Adipocyte (in vitro differentiated cells): ENCODE results near the gene GPHN.

Experiments used
- DNase-seq: peaks from one replicate; pipeline ENCODE4 v3.0.0-alpha.2; 2015; ENCODE audit warnings: low read depth
- H3K27me3 ChIP-seq: replicated peaks from 2 replicates; pipeline ENCODE4 v1.7.0; 2013; ENCODE audit warnings: mild to moderate bottlenecking, low read length, moderate library complexity; ENCODE audit not compliant: control insufficient read depth, insufficient read depth
- H3K36me3 ChIP-seq: 2 replicates; pipeline ENCODE4 v1.7.0; 2013; ENCODE audit warnings: low read length, mild to moderate bottlenecking, moderate library complexity; ENCODE audit not compliant: control insufficient read depth, insufficient read depth, severe bottlenecking
- H3K4me1 ChIP-seq: 2 replicates; pipeline ENCODE4 v1.7.0; 2013; ENCODE audit warnings: mild to moderate bottlenecking, low read length, moderate library complexity; ENCODE audit not compliant: control insufficient read depth, insufficient read depth
- H3K4me3 ChIP-seq: 2 replicates; pipeline ENCODE4 v1.7.0; 2013; ENCODE audit warnings: mild to moderate bottlenecking, low read length, moderate library complexity
- H3K9ac ChIP-seq: 2 replicates; pipeline ENCODE4 v1.7.0; 2013; ENCODE audit warnings: mild to moderate bottlenecking, low read length, moderate library complexity
- H3K9me3 ChIP-seq: 2 replicates; pipeline ENCODE4 v1.7.0; 2013; ENCODE audit warnings: mild to moderate bottlenecking, low read length, moderate library complexity; ENCODE audit not compliant: control insufficient read depth

Gene GPHN

DNA sequence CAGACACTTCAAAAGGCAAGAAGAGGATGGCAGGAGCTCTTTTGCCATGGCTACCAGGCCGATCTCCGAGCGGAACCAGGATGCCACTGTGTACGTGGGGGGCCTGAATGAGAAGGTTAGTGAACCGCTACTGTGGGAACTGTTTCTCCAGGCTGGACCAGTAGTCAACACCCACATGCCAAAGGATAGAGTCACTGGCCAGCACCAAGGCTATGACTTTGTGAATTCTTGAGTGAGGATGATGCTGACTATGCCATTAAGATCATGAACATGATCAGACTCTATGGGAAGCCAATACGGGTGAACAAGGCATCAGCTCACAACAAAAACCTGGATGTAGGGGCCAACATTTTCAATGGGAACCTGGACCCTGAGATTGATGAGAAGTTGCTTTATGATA is 691.1 kb downstream of the GPHN start:
- H3K4me1 ChIP-seq = no peaks in the 10 kb centered on the region

GRCh38 chr14:67207810-67208209 is 699.9 kb downstream of the GPHN start:
- DNase-seq = no peak
- Histone ChIP-seq H3K9ac (no peak overlapping the region), H3K9me3 (no peaks in the 10 kb centered on the region)

More for the DNA sequence above, 691.1 kb downstream of the GPHN start:
- Histone ChIP-seq H3K9me3 (no peaks in the 10 kb centered on the region), H3K36me3 (no peaks in the 10 kb centered on the region), H3K9ac (no peak overlapping the region), H3K27me3 (no peaks in the 10 kb centered on the region), H3K4me3 (no peak overlapping the region)
- DNase-seq = no peak

GRCh38 chr14:67218126-67218525 is 710.2 kb downstream of the GPHN start:
- H3K4me1 ChIP-seq = no peaks in the 10 kb centered on the region
- no peaks in the 10 kb centered on the region for H3K36me3 ChIP-seq
- DNase-seq = no peak
- H3K27me3 ChIP-seq = no peaks in the 10 kb centered on the region
- H3K4me3 ChIP-seq = no peak overlapping the region
- H3K9ac ChIP-seq = no peak overlapping the region
- peaks cover 9% of the 10 kb centered on the region for H3K9me3 ChIP-seq

More at GRCh38 chr14:67207810-67208209, 699.9 kb downstream of the GPHN start:
- H3K4me3 ChIP-seq = no peak overlapping the region
- H3K36me3 ChIP-seq = no peaks in the 10 kb centered on the region
- H3K4me1 ChIP-seq = no peaks in the 10 kb centered on the region
- H3K27me3 ChIP-seq = no peaks in the 10 kb centered on the region

DNA sequence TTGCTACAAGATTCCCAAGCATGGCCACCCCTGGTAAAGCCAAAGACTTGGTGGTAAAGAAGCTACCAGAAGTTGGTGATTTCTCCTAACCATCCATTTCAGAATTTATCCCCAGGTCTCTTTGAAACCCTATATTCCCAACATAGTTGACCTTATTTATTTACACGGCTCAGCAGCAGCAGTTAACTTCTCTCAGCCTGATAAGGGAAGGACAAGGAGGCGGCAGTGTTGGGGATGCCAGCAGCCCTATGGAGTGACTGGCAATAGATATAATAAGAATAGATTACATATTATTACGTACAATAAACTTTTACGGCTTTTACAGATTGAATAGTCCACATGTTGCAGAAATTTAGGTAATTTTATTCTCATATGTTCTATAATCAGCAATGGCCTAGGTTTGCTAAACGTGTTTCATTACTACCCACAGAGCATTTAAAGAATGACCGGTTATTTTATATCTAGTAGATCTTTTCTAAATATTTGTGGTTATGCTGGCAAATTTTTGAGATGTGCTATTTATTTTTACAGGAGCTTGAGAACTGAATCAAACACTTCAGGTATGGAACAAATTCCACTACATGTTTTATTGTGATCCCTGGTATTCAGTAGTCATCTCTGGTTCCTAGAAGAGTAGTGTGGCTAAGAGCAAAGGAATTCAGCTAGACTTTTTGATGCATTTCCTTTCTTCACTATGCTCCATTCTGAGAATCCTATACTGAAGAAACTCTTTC is 713.5 kb downstream of the GPHN start:
- no peak overlapping the region for H3K9ac ChIP-seq
- no peaks in the 10 kb centered on the region for H3K36me3 ChIP-seq
- peaks cover 9% of the 10 kb centered on the region for H3K9me3 ChIP-seq
- DNase-seq = peak; percentile 62
- no peak overlapping the region for H3K4me3 ChIP-seq
- H3K27me3 ChIP-seq = no peaks in the 10 kb centered on the region
- no peaks in the 10 kb centered on the region for H3K4me1 ChIP-seq

DNA sequence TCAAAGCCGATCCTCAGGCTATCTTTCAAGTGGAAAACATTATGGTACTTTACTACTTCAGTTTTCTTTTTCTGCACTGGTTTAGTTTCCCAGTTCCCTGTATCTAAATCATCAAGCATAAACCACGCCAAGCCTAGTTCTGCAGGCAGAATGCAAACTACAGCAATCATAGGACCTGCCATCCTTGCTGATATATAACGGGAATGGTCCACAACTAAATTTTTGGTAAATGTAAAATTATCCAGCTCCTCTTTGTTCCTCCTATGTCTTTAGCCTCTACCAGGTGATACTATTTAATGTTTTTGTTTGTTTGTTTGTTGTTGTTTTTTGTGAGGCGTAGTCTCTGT is 714.0 kb downstream of the GPHN start:
- H3K9me3 ChIP-seq = peaks cover 5% of the 10 kb centered on the region
- H3K4me1 ChIP-seq = no peaks in the 10 kb centered on the region
- no peak overlapping the region for H3K4me3 ChIP-seq
- no peak overlapping the region for H3K9ac ChIP-seq
- no peaks in the 10 kb centered on the region for H3K36me3 ChIP-seq
- no peaks in the 10 kb centered on the region for H3K27me3 ChIP-seq
- DNase-seq = no peak

- Histone ChIP-seq H3K36me3 (no peaks in the 10 kb centered on the region), H3K27me3 (no peaks in the 10 kb centered on the region), H3K4me1 (no peaks in the 10 kb centered on the region), H3K9ac (no peak overlapping the region), H3K4me3 (no peak overlapping the region), H3K9me3 (no peaks in the 10 kb centered on the region)
- DNase-seq = no peak
These were observed 717.6 kb downstream of the GPHN start for GRCh38 chr14:67225523-67225922.

- DNase-seq = no peak
- Histone ChIP-seq H3K4me1 (no peaks in the 10 kb centered on the region), H3K36me3 (no peaks in the 10 kb centered on the region), H3K9me3 (no peaks in the 10 kb centered on the region), H3K9ac (no peak overlapping the region), H3K27me3 (no peaks in the 10 kb centered on the region), H3K4me3 (peak overlapping the region; percentile 72)
These were observed 720.5 kb downstream of the GPHN start for GRCh38 chr14:67228325-67228984.
